OCI-LY7 (cell line): ENCODE measurements around the gene KRTAP10-10.
"Not testable (repeated sequence)": the region's sequence is repeated elsewhere in the genome, so short reads cannot be mapped to it uniquely, and the experiment has no call there.

Source experiments
- EZH2phosphoT487 ChIP-seq: fragments of 200-600 bp; sonication (generic); IDR thresholded peaks from 2 replicates; pipeline ENCODE4 v1.6.1; 2018; ENCODE audit warnings: low read depth, borderline replicate concordance, mild to moderate bottlenecking, mixed run types, antibody characterized with exemption, low read length, moderate library complexity, mixed read lengths
- TF ChIP-seq, protein P1 (sequence below): fragments of 200-600 bp; sonication (generic); conservative IDR thresholded peaks from 2 replicates; pipeline ENCODE4 v1.5.1; 2014; ENCODE audit warnings: mild to moderate bottlenecking, antibody characterized with exemption, low read length, moderate library complexity, mixed read lengths

DNA sequence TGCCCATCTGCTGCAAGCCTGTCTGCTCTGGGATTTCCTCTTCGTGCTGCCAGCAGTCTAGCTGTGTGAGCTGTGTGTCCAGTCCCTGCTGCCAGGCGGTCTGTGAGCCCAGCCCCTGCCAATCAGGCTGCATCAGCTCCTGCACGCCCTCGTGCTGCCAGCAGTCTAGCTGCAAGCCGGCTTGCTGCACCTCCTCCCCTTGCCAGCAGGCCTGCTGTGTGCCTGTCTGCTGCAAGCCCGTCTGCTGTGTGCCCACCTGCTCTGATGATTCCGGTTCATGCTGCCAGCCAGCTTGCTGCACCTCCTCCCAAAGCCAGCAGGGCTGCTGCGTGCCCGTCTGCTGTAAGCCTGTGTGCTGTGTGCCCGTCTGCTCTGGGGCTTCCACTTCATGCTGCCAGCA is 36.1 kb upstream of the KRTAP10-10 start:
- TF ChIP-seq, protein P1, sequence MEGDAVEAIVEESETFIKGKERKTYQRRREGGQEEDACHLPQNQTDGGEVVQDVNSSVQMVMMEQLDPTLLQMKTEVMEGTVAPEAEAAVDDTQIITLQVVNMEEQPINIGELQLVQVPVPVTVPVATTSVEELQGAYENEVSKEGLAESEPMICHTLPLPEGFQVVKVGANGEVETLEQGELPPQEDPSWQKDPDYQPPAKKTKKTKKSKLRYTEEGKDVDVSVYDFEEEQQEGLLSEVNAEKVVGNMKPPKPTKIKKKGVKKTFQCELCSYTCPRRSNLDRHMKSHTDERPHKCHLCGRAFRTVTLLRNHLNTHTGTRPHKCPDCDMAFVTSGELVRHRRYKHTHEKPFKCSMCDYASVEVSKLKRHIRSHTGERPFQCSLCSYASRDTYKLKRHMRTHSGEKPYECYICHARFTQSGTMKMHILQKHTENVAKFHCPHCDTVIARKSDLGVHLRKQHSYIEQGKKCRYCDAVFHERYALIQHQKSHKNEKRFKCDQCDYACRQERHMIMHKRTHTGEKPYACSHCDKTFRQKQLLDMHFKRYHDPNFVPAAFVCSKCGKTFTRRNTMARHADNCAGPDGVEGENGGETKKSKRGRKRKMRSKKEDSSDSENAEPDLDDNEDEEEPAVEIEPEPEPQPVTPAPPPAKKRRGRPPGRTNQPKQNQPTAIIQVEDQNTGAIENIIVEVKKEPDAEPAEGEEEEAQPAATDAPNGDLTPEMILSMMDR: not testable (repeated sequence)
- not testable (repeated sequence) for TF ChIP-seq EZH2phosphoT487
